Naive B cell (primary cell): ENCODE measurements around the gene CCDC81. TPM values are rescaled to one million over a fixed set of nuclear protein-coding genes. Genes with fewer than 3 reads are reported as not detected.
"Not testable (repeated sequence)": the region's sequence is repeated elsewhere in the genome, so short reads cannot be mapped to it uniquely, and the experiment has no call there.

Experiments used
- ATAC-seq, 2 donors: fragments of 150-1000 bp; cut with Tn5 transposase; 2 replicates each; pipeline ENCODE4 v1.10.0; 2021; ENCODE audit warnings: low read depth in 2 of 2, mild to moderate bottlenecking in 2 of 2, moderate library complexity in 2 of 2
- DNase-seq: peaks from one replicate; pipeline ENCODE4 v3.0.0; 2022
- H3K27ac Mint-ChIP-seq, 6 donors: one replicate each; pipeline ENCODE4 v1.8.0; 2020 to 2022; ENCODE audit warnings: mild to moderate bottlenecking in 6 of 6, mixed read lengths in 6 of 6, moderate library complexity in 5 of 6, inconsistent platforms in 2 of 6
- H3K27me3 Mint-ChIP-seq, 3 donors: one replicate each; pipeline ENCODE4 v1.8.0; 2021 to 2022; ENCODE audit warnings: mixed read lengths in 3 of 3, mild to moderate bottlenecking in 1 of 3
- H3K36me3 Mint-ChIP-seq, 2 donors: one replicate each; pipeline ENCODE4 v1.8.0; 2020 to 2022; ENCODE audit warnings: mixed read lengths in 2 of 2, inconsistent platforms in 1 of 2, mild to moderate bottlenecking in 1 of 2
- H3K4me1 Mint-ChIP-seq, 3 donors: one replicate each; pipeline ENCODE4 v1.8.0; 2020 to 2022; ENCODE audit warnings: mixed read lengths in 3 of 3, inconsistent platforms in 1 of 3, mild to moderate bottlenecking in 1 of 3, moderate library complexity in 1 of 3
- H3K4me3 Mint-ChIP-seq, 8 donors: one replicate each; pipeline ENCODE4 v1.8.0; 2020 to 2022; ENCODE audit warnings: mild to moderate bottlenecking in 8 of 8, mixed read lengths in 8 of 8, moderate library complexity in 8 of 8, inconsistent platforms in 2 of 8
- H3K9me3 Mint-ChIP-seq, 7 donors: one replicate each; pipeline ENCODE4 v1.8.0; 2020 to 2022; ENCODE audit warnings: mixed read lengths in 7 of 7, mild to moderate bottlenecking in 5 of 7, inconsistent platforms in 2 of 7, moderate library complexity in 1 of 7
- polyA plus RNA-seq, 6 donors: library from polyadenylated mRNA; unstranded; fragments of 300-500 nt; fragmentation: Illumina TruSeq; gene quantifications; one replicate each; pipeline ENCODE4 v1.2.3, GENCODE V29; 2021; ENCODE audit warnings: low read depth in 6 of 6

CCDC81 gene
- polyA plus RNA-seq, 6 donors from 2014 or later, result 0.14 to 0.53 (median 0.21) TPM; not detected in 2

DNA sequence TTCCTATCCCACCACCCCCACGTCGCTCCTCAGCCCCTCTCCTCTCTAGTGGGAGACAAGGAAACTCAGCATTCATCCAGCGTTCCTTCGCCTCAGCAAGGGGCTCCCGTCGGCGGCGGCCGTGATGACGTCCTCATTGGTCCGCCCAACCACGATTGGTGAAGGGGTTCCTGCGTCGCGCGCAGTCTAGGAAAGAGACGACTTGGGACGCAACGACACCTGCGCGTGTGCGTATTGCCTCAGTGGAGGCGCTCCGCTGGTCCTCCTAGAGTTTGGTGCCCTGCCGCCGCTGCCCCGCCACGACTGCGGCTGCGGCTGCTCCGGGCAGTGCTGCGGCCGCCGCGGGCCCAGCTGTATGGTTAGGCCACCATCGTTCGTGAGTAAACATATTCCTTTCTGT, 56.6 kb downstream of the CCDC81 start:
- Mint-ChIP-seq H3K9me3 (peaks cover 0 to 12% (median 7%) of the 10 kb centered on the region in 7 donors), H3K27ac (no peak overlapping the region), H3K27me3 (no peaks in the 10 kb centered on the region), H3K36me3 (no peaks in the 10 kb centered on the region), H3K4me1 (no peaks in the 10 kb centered on the region), H3K4me3 (peak overlapping the region in 4 of 8 donors; percentile 41 to 85 (median 60))
- DNase-seq (no peak), ATAC-seq (peak in 1 of 2 donors; percentile 25)

DNA sequence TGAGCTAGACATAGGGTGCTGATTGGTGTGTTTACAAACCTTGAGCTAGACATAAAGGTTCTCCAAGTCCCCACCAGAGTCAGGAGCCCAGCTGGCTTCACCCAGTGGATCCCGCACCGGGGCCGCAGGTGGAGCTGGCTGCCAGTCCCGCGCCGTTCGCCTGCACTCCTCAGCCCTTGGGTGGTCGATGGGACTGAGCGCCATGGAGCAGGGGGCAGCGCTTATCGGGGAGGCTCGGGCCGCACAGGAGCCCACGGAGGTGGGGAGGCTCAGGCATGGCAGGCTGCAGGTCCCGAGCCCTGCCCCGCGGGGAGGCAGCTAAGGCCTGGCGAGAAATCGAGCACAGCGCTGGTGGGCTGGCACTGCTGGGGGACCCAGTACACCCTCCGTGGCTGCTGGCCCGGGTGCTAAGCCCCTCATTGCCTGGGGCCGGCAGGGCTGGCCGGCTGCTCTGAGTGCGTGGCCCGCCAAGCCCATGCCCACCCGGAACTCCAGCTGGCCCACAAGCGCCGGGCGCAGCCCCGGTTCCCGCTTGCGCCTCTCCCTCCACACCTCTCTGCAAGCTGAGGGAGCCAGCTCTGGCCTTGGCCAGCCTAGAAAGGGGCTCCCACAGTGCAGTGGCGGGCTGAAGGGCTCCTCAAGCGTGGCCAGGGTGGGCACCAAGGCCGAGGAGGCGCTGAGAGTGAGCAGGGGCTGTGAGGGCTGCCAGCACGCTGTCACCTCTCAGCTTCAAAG, 58.8 kb downstream of the CCDC81 start:
- not testable (repeated sequence) for H3K9me3 Mint-ChIP-seq, H3K27me3 Mint-ChIP-seq, ATAC-seq, H3K4me1 Mint-ChIP-seq, DNase-seq, H3K27ac Mint-ChIP-seq, H3K36me3 Mint-ChIP-seq, H3K4me3 Mint-ChIP-seq

DNA sequence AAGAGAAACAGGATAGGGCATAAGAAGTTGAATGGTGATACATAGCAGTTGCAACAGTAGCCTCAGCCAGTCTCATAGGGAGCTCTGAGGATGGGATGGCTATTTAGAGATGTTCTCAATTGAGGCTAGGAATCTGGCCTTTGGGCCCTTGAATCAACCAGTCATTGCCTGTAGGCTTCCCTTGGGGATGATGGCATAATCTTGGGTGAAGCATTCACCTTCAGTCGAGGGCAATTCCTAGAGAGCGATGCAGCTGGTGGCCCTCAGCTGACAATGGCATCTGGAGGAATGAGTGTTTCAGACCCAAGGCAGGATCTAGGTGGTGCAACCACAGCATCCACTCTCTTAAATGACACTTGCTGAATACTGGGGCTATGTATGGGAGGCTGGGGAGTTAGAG, 61.0 kb downstream of the CCDC81 start:
- Mint-ChIP-seq H3K36me3 (no peaks in the 10 kb centered on the region), H3K4me3 (no peak overlapping the region), H3K4me1 (no peaks in the 10 kb centered on the region), H3K9me3 (peaks cover 0 to 2% (median 0%) of the 10 kb centered on the region in 7 donors), H3K27me3 (no peaks in the 10 kb centered on the region), H3K27ac (no peak overlapping the region)
- ATAC-seq (no peak), DNase-seq (no peak)

GRCh38 chr11:86438685-86439084, 64.0 kb downstream of the CCDC81 start:
- Mint-ChIP-seq H3K4me3 (no peak overlapping the region), H3K9me3 (no peaks in the 10 kb centered on the region), H3K27me3 (no peaks in the 10 kb centered on the region), H3K27ac (peak overlapping the region in 1 of 6 donors; percentile 2), H3K36me3 (no peaks in the 10 kb centered on the region), H3K4me1 (no peaks in the 10 kb centered on the region)
- ATAC-seq (no peak), DNase-seq (no peak)

DNA sequence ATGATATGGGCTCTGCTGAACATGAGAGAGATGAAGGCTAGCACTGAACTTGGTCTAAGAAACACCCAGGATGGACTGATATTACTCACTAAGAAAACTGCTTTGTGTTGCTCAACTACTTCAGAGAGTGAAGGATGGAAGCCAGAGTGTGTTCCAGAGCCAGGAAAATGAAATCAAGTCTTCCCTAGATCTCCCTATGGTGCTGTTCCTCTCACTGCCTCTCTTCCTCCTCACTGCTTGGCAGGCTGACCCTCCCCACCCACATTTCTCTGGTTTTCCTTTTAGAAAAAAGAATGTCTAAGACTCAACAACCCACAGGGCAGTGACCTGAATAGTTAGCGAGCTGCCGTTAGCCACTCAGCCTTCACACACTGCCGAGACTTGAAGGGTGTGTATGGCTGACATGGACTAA, 65.6 kb downstream of the CCDC81 start:
- no peaks in the 10 kb centered on the region for H3K36me3 Mint-ChIP-seq
- H3K4me1 Mint-ChIP-seq, result no peaks in the 10 kb centered on the region
- no peak for ATAC-seq
- no peak for DNase-seq
- peak overlapping the region in 1 of 6 donors; percentile 24 for H3K27ac Mint-ChIP-seq
- no peaks in the 10 kb centered on the region for H3K27me3 Mint-ChIP-seq
- H3K4me3 Mint-ChIP-seq, result no peak overlapping the region
- H3K9me3 Mint-ChIP-seq, result no peaks in the 10 kb centered on the region

GRCh38 chr11:86440843-86441242, 66.2 kb downstream of the CCDC81 start:
- H3K9me3 Mint-ChIP-seq, result no peaks in the 10 kb centered on the region
- H3K36me3 Mint-ChIP-seq, result no peaks in the 10 kb centered on the region
- H3K27ac Mint-ChIP-seq, result no peak overlapping the region
- H3K4me1 Mint-ChIP-seq, result no peaks in the 10 kb centered on the region
- H3K4me3 Mint-ChIP-seq, result no peak overlapping the region
- no peaks in the 10 kb centered on the region for H3K27me3 Mint-ChIP-seq
- no peak for ATAC-seq
- DNase-seq, result no peak

GRCh38 chr11:86442420-86442819, 67.7 kb downstream of the CCDC81 start:
- Mint-ChIP-seq H3K4me1 (no peaks in the 10 kb centered on the region), H3K4me3 (no peak overlapping the region), H3K27me3 (no peaks in the 10 kb centered on the region), H3K9me3 (no peaks in the 10 kb centered on the region), H3K27ac (no peak overlapping the region), H3K36me3 (no peaks in the 10 kb centered on the region)
- DNase-seq, result no peak
- ATAC-seq, result no peak

DNA sequence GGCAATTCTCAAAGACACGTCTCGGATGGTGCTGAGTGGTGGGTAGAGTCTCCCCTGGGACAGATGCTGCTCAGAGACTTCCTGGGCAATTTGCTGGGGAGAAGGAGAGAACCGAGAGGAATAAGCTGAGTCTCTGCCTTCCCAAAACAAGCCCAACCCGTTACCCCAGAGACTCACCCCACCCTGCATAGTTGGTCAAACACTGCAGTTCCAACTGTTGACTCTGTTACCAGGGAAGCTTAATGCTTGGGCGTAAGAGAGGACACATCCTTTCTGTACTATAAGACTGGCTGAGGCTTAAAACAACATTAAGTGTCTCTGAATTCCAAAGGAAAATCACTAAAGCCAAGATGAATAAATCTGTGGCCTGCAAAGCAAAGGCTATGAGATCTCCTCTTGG, 68.1 kb downstream of the CCDC81 start:
- ATAC-seq, result no peak
- H3K4me3 Mint-ChIP-seq, result no peak overlapping the region
- no peaks in the 10 kb centered on the region for H3K36me3 Mint-ChIP-seq

DNA sequence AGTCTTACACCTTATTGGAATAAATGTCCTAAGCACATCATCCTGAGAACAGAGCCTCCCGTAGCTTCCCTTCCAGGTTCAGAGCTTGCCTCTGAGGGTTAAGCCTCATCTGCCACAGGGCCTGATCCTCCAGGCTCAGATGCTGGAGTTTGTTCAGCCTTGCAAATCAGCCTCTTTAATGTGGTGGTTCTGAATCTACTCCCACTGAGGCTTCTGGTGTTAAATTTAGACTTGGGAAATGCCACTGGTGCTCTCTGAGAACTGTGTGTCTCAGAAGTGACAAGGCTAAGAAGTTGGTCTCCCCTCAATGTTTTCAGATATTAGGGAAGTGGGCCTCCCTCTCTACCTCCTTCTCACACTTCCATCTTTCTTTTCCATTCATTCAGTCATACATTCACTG, 68.7 kb downstream of the CCDC81 start:
- Mint-ChIP-seq H3K4me3 (no peak overlapping the region), H3K36me3 (no peaks in the 10 kb centered on the region), H3K4me1 (no peaks in the 10 kb centered on the region), H3K27me3 (no peaks in the 10 kb centered on the region), H3K9me3 (no peaks in the 10 kb centered on the region), H3K27ac (no peak overlapping the region)
- no peak for DNase-seq
- no peak for ATAC-seq

More for the DNA sequence above, 68.1 kb downstream of the CCDC81 start:
- Mint-ChIP-seq H3K27ac (no peak overlapping the region), H3K9me3 (no peaks in the 10 kb centered on the region), H3K27me3 (no peaks in the 10 kb centered on the region), H3K4me1 (no peaks in the 10 kb centered on the region)
- DNase-seq, result no peak

DNA sequence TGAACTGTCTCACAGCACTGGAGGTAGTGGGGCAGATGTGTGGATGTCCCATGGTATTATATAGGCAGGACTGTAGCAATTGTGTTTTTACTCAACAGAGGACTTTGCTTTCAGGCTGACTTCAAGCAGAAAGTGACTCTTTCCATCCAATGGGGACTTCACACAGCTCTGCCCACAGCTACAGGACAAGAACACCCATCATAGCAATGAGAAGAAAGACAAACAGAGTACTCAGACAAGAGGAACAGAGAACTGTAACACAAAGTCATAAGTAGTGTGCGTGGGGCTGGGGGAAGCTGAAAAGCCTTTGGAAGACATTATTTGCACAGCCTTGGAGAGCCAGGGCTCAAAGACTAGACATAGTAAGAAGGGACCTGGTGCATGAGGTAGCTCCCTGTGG, 70.3 kb downstream of the CCDC81 start:
- DNase-seq, result no peak
- Mint-ChIP-seq H3K27ac (no peak overlapping the region), H3K36me3 (no peaks in the 10 kb centered on the region), H3K4me3 (no peak overlapping the region), H3K9me3 (no peaks in the 10 kb centered on the region), H3K4me1 (no peaks in the 10 kb centered on the region), H3K27me3 (no peaks in the 10 kb centered on the region)
- no peak for ATAC-seq

GRCh38 chr11:86446163-86446923, 71.7 kb downstream of the CCDC81 start:
- no peak for ATAC-seq
- H3K27ac Mint-ChIP-seq, result no peak overlapping the region
- H3K4me1 Mint-ChIP-seq, result no peaks in the 10 kb centered on the region
- no peak overlapping the region for H3K4me3 Mint-ChIP-seq
- H3K36me3 Mint-ChIP-seq, result no peaks in the 10 kb centered on the region
- H3K27me3 Mint-ChIP-seq, result no peaks in the 10 kb centered on the region
- H3K9me3 Mint-ChIP-seq, result no peaks in the 10 kb centered on the region
- no peak for DNase-seq

DNA sequence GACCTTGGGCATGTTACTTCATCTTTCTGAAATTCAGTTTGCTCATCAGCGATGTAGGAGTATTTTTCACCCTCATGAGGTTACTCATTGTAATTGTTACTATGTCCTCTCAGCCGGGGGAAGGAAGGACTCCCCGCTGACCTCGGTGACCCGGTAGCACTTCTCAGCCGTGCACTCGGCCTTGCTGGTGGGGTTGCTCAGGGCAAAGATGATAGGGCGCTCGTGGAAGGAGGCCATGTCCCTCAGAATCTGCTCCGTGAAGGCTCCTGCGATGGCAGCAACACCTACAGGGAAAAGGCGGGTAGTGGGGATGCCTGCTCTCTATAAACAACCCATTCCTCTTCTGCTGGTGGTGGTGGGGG, 72.2 kb downstream of the CCDC81 start:
- no peaks in the 10 kb centered on the region for H3K4me1 Mint-ChIP-seq
- no peaks in the 10 kb centered on the region for H3K9me3 Mint-ChIP-seq
- H3K36me3 Mint-ChIP-seq, result no peaks in the 10 kb centered on the region
- DNase-seq (no peak), ATAC-seq (no peak)
- no peak overlapping the region for H3K4me3 Mint-ChIP-seq
- no peaks in the 10 kb centered on the region for H3K27me3 Mint-ChIP-seq
- H3K27ac Mint-ChIP-seq, result no peak overlapping the region

DNA sequence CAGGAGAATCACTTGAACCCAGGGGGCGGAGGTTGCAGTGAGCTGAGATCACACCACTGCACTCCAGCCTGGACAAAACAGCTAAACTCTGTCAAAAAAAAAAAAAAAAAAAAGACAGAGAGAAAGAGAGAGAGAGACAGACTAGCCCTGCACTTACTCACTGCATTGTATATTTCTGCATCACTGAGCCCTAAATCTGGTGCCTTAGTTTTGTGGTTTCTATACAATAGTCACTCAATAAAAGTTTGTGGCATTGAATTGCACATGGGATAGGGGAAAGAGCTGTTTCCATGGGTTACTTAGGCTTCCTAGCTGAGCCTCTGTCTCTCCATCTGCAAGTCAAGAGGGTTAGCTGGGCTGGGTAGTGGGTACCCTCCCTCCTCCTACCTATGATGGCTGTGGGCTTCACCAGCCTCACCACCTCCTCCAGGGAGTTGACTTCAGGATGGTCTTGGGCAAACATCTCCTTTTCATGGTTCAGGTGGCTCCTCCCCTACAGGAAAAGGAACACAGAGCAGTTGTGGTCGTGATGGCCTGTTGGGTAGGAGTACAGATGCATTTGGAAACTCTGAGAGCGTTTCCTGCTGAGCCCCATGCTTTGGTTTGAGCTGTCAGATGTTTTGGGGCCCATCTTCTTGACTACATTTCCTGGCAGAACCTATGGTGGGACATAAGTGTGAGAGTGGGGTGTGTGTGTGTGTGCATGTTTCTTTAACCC, 73.2 kb downstream of the CCDC81 start:
- Mint-ChIP-seq H3K9me3 (no peaks in the 10 kb centered on the region), H3K27ac (no peak overlapping the region), H3K4me1 (no peaks in the 10 kb centered on the region), H3K36me3 (no peaks in the 10 kb centered on the region), H3K4me3 (no peak overlapping the region), H3K27me3 (no peaks in the 10 kb centered on the region)
- ATAC-seq (no peak), DNase-seq (no peak)
